Measurements from ENCODE around the gene SPATS1.

GRCh38 chr6:44377484-44377883 is 35.0 kb downstream of the SPATS1 start:
- TF ChIP-seq CTCF (IDR thresholded peaks at IDR 0.05; ENCODE audit: borderline replicate concordance, extremely low read depth, low read length, poor library complexity, severe bottlenecking) (no peak), EZH2 (IDR thresholded peaks at IDR 0.05; ENCODE audit: borderline replicate concordance, low read depth, low read length, severe bottlenecking) (no peak)

All from DND-41 (cell line).